Epithelial cell of proximal tubule (primary cell): Measurements from ENCODE around the gene LRRN1. TPM values are rescaled to one million over a fixed set of nuclear protein-coding genes. Genes with fewer than 3 reads are reported as not detected.
"Not testable (repeated sequence)": the region's sequence is repeated elsewhere in the genome, so short reads cannot be mapped to it uniquely, and the experiment has no call there.

Experiments
- DNase-seq: peaks from one replicate; pipeline ENCODE4 v3.0.0-alpha.2; 2011; ENCODE audit warnings: low read depth
- H3K4me3 ChIP-seq: 2 replicates; pipeline ENCODE4 v1.5.1; 2011; ENCODE audit warnings: low read depth, mild to moderate bottlenecking, low read length
- CTCF ChIP-seq: conservative IDR thresholded peaks from 2 replicates; pipeline ENCODE4 v1.5.1; 2012; ENCODE audit warnings: low read depth, mild to moderate bottlenecking, low read length
- total RNA-seq: library from RNA; depleted of rRNA; stranded (reverse); fragments of >200 nt; gene quantifications from 2 replicates; pipeline ENCODE4 v1.2.3, GENCODE V29; 2015

Gene LRRN1
- total RNA-seq, 1 donor from 2014 or later, result 2.6 TPM

DNA sequence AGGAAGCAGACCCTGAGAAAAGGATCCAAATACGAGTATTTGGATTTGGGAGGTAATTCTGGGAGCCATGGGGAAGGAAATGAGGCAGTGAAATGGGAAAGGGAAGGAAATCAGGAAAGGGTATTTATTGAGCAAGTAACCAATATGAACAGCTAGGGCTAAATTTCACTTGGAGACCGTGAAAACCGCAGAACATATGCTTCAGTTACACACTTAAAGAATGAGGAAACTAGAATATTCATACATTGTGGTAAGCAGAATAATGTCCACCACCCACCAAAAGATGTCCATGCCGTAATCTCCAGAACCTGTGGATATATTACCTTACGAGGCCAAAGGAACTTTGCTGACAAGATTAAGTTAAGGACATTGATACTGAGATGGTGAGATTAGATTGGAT lies 63.3 kb downstream of the LRRN1 start:
- H3K4me3 ChIP-seq, result no peak overlapping the region
- no peak for TF ChIP-seq CTCF
- DNase-seq, result no peak

DNA sequence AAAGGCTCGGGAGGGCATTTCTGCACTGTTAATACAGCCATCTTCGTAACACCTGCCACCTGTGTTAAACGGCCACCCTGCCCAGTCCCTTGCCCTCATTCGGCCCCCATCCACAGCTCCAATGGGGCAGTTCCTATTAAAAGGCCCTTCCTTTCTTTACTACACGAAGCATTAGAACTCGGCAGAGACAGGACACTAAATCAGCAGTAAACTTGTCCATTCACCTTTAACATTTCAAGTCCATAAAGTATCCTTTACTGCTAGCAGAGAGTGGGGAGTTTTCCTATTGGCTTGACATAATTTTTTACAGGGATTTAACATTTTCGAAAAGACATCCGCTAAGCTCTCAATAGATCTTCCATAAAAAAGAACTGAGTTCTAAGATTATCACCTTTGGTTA lies 76.3 kb downstream of the LRRN1 start:
- H3K4me3 ChIP-seq, result no peak overlapping the region
- TF ChIP-seq CTCF, result no peak
- no peak for DNase-seq

DNA sequence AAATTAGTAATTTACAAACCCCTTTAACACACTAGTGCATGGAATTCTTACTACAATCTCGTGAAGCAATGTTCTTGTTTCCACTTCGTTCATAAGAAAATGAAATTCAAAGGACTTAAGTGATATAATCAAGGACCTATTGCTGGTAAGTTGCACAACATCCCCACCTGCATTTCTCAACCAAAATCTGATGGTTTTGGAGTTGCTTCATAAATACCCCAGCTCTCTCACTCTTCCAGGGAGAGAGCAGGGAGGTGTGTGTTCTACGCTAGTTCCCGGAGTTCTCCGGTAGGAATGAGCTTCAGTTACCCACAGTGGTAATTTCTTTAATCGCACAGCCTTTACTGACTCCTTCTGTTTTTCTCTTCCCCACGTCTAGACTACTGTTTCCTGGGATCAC lies 81.8 kb downstream of the LRRN1 start:
- no peak overlapping the region for H3K4me3 ChIP-seq
- no peak for TF ChIP-seq CTCF
- DNase-seq, result no peak

DNA sequence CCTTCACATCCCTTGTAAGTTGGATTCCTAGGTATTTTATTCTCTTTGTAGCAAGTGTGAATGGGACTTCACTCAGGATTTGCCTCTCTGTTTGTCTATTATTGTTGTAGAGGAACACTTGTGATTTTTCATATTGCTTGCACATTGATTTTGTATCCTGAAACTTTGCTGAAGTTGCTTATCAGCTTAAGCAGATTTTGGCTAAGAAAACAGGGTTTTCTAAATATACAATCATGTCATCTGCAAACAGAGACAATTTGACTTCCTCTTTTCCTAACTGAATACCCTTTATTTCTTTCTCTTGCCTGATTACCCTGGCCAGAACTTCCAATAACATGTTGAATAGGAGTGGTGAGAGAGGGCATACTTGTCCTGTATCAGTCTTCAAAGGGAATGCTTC lies 88.1 kb downstream of the LRRN1 start:
- not testable (repeated sequence) for DNase-seq, H3K4me3 ChIP-seq

GRCh38 chr3:3893590-3893989 lies 94.4 kb downstream of the LRRN1 start:
- no peak for TF ChIP-seq CTCF
- DNase-seq, result no peak
- H3K4me3 ChIP-seq, result no peak overlapping the region
